Activated naive CD4-positive, alpha-beta T cell treated with anti-CD3 and anti-CD28 coated beads, Interleukin-2, amount 50 U/mL, for 24 hours (primary cell): ENCODE results near the gene TMEM219.

Source experiments
- H3K27ac Mint-ChIP-seq: one replicate; pipeline ENCODE4 v1.8.0; 2021; ENCODE audit warnings: mild to moderate bottlenecking, mixed read lengths
- H3K27me3 Mint-ChIP-seq: one replicate; pipeline ENCODE4 v1.8.0; 2021; ENCODE audit warnings: mixed read lengths
- H3K36me3 Mint-ChIP-seq: one replicate; pipeline ENCODE4 v1.8.0; 2021; ENCODE audit warnings: mixed read lengths
- H3K4me1 Mint-ChIP-seq: one replicate; pipeline ENCODE4 v1.8.0; 2021; ENCODE audit warnings: mixed read lengths
- H3K4me3 Mint-ChIP-seq: one replicate; pipeline ENCODE4 v1.8.0; 2021; ENCODE audit warnings: mild to moderate bottlenecking, mixed read lengths
- H3K9me3 Mint-ChIP-seq: one replicate; pipeline ENCODE4 v1.8.0; 2021; ENCODE audit warnings: mixed read lengths

Gene TMEM219

GRCh38 chr16:29995324-29995910 lies 33.5 kb downstream of the TMEM219 start, which contains the start of gene HIRIP3:
Gene HIRIP3 (minus strand): TSS chr16:29995617. CDS start chr16:29995605, 12 bp downstream.
- H3K9me3 Mint-ChIP-seq = no peaks in the 10 kb centered on the region
- peaks cover 5% of the 10 kb centered on the region for H3K36me3 Mint-ChIP-seq
- H3K27me3 Mint-ChIP-seq = no peaks in the 10 kb centered on the region
- H3K4me1 Mint-ChIP-seq = peaks cover 43% of the 10 kb centered on the region
- peak within 1 kb of the TSS; percentile 96 for H3K27ac Mint-ChIP-seq
- H3K4me3 Mint-ChIP-seq = peak within 1 kb of the TSS; percentile 99

GRCh38 chr16:29995911-29996765 lies 34.3 kb downstream of the TMEM219 start, which contains the start of gene INO80E:
Gene INO80E (plus strand): TSS chr16:29996241. CDS start chr16:29996311, 70 bp downstream.
- Mint-ChIP-seq H3K4me1 (peaks cover 43% of the 10 kb centered on the region), H3K27me3 (no peaks in the 10 kb centered on the region), H3K36me3 (peaks cover 5% of the 10 kb centered on the region), H3K4me3 (peak within 1 kb of the TSS; percentile 99), H3K27ac (peak within 1 kb of the TSS; percentile 96), H3K9me3 (no peaks in the 10 kb centered on the region)

GRCh38 chr16:29996766-29997250 lies 34.9 kb downstream of the TMEM219 start:
- Mint-ChIP-seq H3K36me3 (peaks cover 5% of the 10 kb centered on the region), H3K9me3 (no peaks in the 10 kb centered on the region), H3K27ac (peak overlapping the region; percentile 96), H3K27me3 (no peaks in the 10 kb centered on the region), H3K4me1 (peaks cover 43% of the 10 kb centered on the region), H3K4me3 (peak overlapping the region; percentile 99)

- H3K4me3 Mint-ChIP-seq = no peak overlapping the region
- no peaks in the 10 kb centered on the region for H3K27me3 Mint-ChIP-seq
- H3K4me1 Mint-ChIP-seq = peaks cover 34% of the 10 kb centered on the region
- no peak overlapping the region for H3K27ac Mint-ChIP-seq
- H3K36me3 Mint-ChIP-seq = no peaks in the 10 kb centered on the region
- H3K9me3 Mint-ChIP-seq = no peaks in the 10 kb centered on the region
Measured at GRCh38 chr16:29999605-30000004, 37.7 kb downstream of the TMEM219 start.

GRCh38 chr16:30000735-30001631 lies 39.1 kb downstream of the TMEM219 start:
- Mint-ChIP-seq H3K27ac (no peak overlapping the region), H3K36me3 (no peaks in the 10 kb centered on the region), H3K27me3 (no peaks in the 10 kb centered on the region), H3K4me3 (no peak overlapping the region), H3K9me3 (no peaks in the 10 kb centered on the region), H3K4me1 (peaks cover 28% of the 10 kb centered on the region)

GRCh38 chr16:30002614-30003346 lies 40.9 kb downstream of the TMEM219 start:
- Mint-ChIP-seq H3K4me3 (no peak overlapping the region), H3K27ac (peak overlapping the region; percentile 61), H3K9me3 (no peaks in the 10 kb centered on the region), H3K27me3 (no peaks in the 10 kb centered on the region), H3K36me3 (no peaks in the 10 kb centered on the region), H3K4me1 (peaks cover 15% of the 10 kb centered on the region)

GRCh38 chr16:30003670-30004423 lies 42.0 kb downstream of the TMEM219 start:
- no peaks in the 10 kb centered on the region for H3K9me3 Mint-ChIP-seq
- H3K36me3 Mint-ChIP-seq = no peaks in the 10 kb centered on the region
- no peaks in the 10 kb centered on the region for H3K27me3 Mint-ChIP-seq
- no peak overlapping the region for H3K4me3 Mint-ChIP-seq
- peaks cover 7% of the 10 kb centered on the region for H3K4me1 Mint-ChIP-seq
- H3K27ac Mint-ChIP-seq = no peak overlapping the region

- H3K27ac Mint-ChIP-seq = no peak overlapping the region
- no peaks in the 10 kb centered on the region for H3K36me3 Mint-ChIP-seq
- no peak overlapping the region for H3K4me3 Mint-ChIP-seq
- H3K9me3 Mint-ChIP-seq = no peaks in the 10 kb centered on the region
- H3K27me3 Mint-ChIP-seq = no peaks in the 10 kb centered on the region
- H3K4me1 Mint-ChIP-seq = peaks cover 2% of the 10 kb centered on the region
Measured at GRCh38 chr16:30004424-30004776, 42.5 kb downstream of the TMEM219 start.

GRCh38 chr16:30004811-30005242 lies 42.9 kb downstream of the TMEM219 start:
- Mint-ChIP-seq H3K36me3 (no peaks in the 10 kb centered on the region), H3K9me3 (no peaks in the 10 kb centered on the region), H3K27me3 (no peaks in the 10 kb centered on the region), H3K4me3 (no peak overlapping the region), H3K4me1 (no peaks in the 10 kb centered on the region), H3K27ac (no peak overlapping the region)

GRCh38 chr16:30005341-30006094 lies 43.6 kb downstream of the TMEM219 start:
- Mint-ChIP-seq H3K27ac (no peak overlapping the region), H3K27me3 (peaks cover 2% of the 10 kb centered on the region), H3K4me1 (no peaks in the 10 kb centered on the region), H3K36me3 (no peaks in the 10 kb centered on the region), H3K9me3 (no peaks in the 10 kb centered on the region), H3K4me3 (no peak overlapping the region)

GRCh38 chr16:30006095-30006473 lies 44.2 kb downstream of the TMEM219 start:
- Mint-ChIP-seq H3K27ac (no peak overlapping the region), H3K9me3 (no peaks in the 10 kb centered on the region), H3K27me3 (peaks cover 3% of the 10 kb centered on the region), H3K36me3 (no peaks in the 10 kb centered on the region), H3K4me3 (no peak overlapping the region), H3K4me1 (no peaks in the 10 kb centered on the region)

GRCh38 chr16:30006659-30007377 lies 44.9 kb downstream of the TMEM219 start:
- Mint-ChIP-seq H3K4me1 (peaks cover under 1% of the 10 kb centered on the region), H3K36me3 (no peaks in the 10 kb centered on the region), H3K4me3 (no peak overlapping the region), H3K27ac (no peak overlapping the region), H3K9me3 (no peaks in the 10 kb centered on the region), H3K27me3 (peaks cover 3% of the 10 kb centered on the region)

- Mint-ChIP-seq H3K27me3 (peaks cover 5% of the 10 kb centered on the region), H3K27ac (no peak overlapping the region), H3K4me1 (peaks cover 5% of the 10 kb centered on the region), H3K9me3 (no peaks in the 10 kb centered on the region), H3K4me3 (no peak overlapping the region), H3K36me3 (no peaks in the 10 kb centered on the region)
Measured at GRCh38 chr16:30007378-30007895, 45.6 kb downstream of the TMEM219 start.
